Motor neuron (in vitro differentiated cells): ENCODE measurements around the gene TGM4. TPM values are rescaled to one million over a fixed set of nuclear protein-coding genes. Genes with fewer than 3 reads are reported as not detected.

Experiments used
- ATAC-seq, 8 experiments: fragments of 200-7000 bp; cut with Tn5 transposase; replicated peaks in 6 of 8; 2 replicates each; pipeline ENCODE4 v1.8.0; 2021; ENCODE audit warnings: mild to moderate bottlenecking in 8 of 8, moderate library complexity in 8 of 8
- H3K27ac ChIP-seq, 2 donors: fragments of 250-450 bp; sonication (Bioruptor Pico); 2 replicates each; pipeline ENCODE4 v1.9.0; 2021; ENCODE audit warnings: antibody characterized with exemption in 2 of 2, mild to moderate bottlenecking in 2 of 2, moderate library complexity in 1 of 2
- H3K4me1 ChIP-seq, 2 donors: fragments of 250-450 bp; sonication (Bioruptor Pico); replicated peaks in 1 of 2; 2 replicates each; pipeline ENCODE4 v1.6.1; 2021; ENCODE audit warnings: antibody characterized with exemption in 2 of 2, mild to moderate bottlenecking in 2 of 2, moderate library complexity in 1 of 2
- H3K4me3 ChIP-seq, 5 donors: fragments of 250-450 bp; sonication (Bioruptor Pico); 2 replicates each; pipeline ENCODE4 v1.9.0; 2021; ENCODE audit warnings: antibody characterized with exemption in 5 of 5, mild to moderate bottlenecking in 5 of 5, moderate library complexity in 4 of 5
- WGBS, 10 experiments: fragments of 450-650 bp; shearing (Covaris generic); methylation state at CpG; one replicate each; pipeline ENCODE4 v1.0.0; 2022; 5-methylcytosine and 5-hydroxymethylcytosine counted together
- in situ Hi-C, 9 experiments: fragments of 400-800 bp; cut with MboI; loops; one replicate each; pipeline ENCODE4 v1.15.0; 2021; ENCODE audit warnings: low sequenced_read_pairs in 9 of 9, low pct_unique_long_range_greater_than_20kb in 2 of 9; ENCODE audit not compliant: unreplicated experiment in 9 of 9
- total RNA-seq, 8 experiments: library from RNA; unstranded; fragments of 300-600 nt; gene quantifications; 2 replicates each; pipeline versions ENCODE4 v1.2.3 to v1.2.4, GENCODE V29; 2022

The TGM4 gene
- total RNA-seq, 8 experiments from 2014 or later, result 0.14 to 2.1 (median 0.37) TPM

- in situ Hi-C loops, result no loop called here
- ATAC-seq, result no peak
Measured at GRCh38 chr3:44887101-44887500, 12.7 kb downstream of the TGM4 start.

GRCh38 chr3:44890258-44890657 is 15.8 kb downstream of the TGM4 start:
- in situ Hi-C loops, result no loop called here
- 20 to 100% (median 100%) methylated on average over 1 of the region's 3 CpGs; no CpG with 5 or more reads in 7 of the 10 experiments for WGBS, 10 experiments
- Histone ChIP-seq H3K4me3 (no peak overlapping the region), H3K4me1 (no peaks in the 10 kb centered on the region), H3K27ac (no peak overlapping the region)
- peak in 1 of 8 experiments; percentile 56 for ATAC-seq

More at GRCh38 chr3:44887101-44887500, 12.7 kb downstream of the TGM4 start:
- WGBS, 10 experiments, result 59 to 89% (median 69%) methylated on average over 1 to 4 of the region's 7 CpGs; no CpG with 5 or more reads in 5 of the 10 experiments
- Histone ChIP-seq H3K4me3 (no peak overlapping the region), H3K4me1 (no peaks in the 10 kb centered on the region), H3K27ac (no peak overlapping the region)

- Histone ChIP-seq H3K4me3 (no peak overlapping the region), H3K4me1 (no peaks in the 10 kb centered on the region), H3K27ac (no peak overlapping the region)
- in situ Hi-C loops, result no loop called here
- no peak for ATAC-seq
- 49 to 100% (median 71%) methylated on average over 1 to 3 of the region's 3 CpGs; no CpG with 5 or more reads in 3 of the 10 experiments for WGBS, 10 experiments
Measured at GRCh38 chr3:44890852-44891251, 16.4 kb downstream of the TGM4 start.

GRCh38 chr3:44892689-44893088 is 18.3 kb downstream of the TGM4 start:
- Histone ChIP-seq H3K4me1 (no peaks in the 10 kb centered on the region), H3K4me3 (no peak overlapping the region), H3K27ac (no peak overlapping the region)
- ATAC-seq, result no peak
- 78 to 100% (median 86%) methylated on average over 1 to 3 of the region's 3 CpGs for WGBS, 10 experiments
- in situ Hi-C loops, result no loop called here

GRCh38 chr3:44893097-44893496 is 18.7 kb downstream of the TGM4 start:
- Histone ChIP-seq H3K4me1 (no peaks in the 10 kb centered on the region), H3K4me3 (no peak overlapping the region), H3K27ac (no peak overlapping the region)
- ATAC-seq, result peak in 1 of 8 experiments; percentile 25
- in situ Hi-C loops, result no loop called here
- 11 to 90% (median 78%) methylated on average over 2 of the region's 2 CpGs; no CpG with 5 or more reads in 4 of the 10 experiments for WGBS, 10 experiments

GRCh38 chr3:44894485-44894884 is 20.1 kb downstream of the TGM4 start:
- Histone ChIP-seq H3K4me3 (no peak overlapping the region), H3K27ac (no peak overlapping the region), H3K4me1 (peaks cover under 1 to 3% of the 10 kb centered on the region in 2 donors)
- no peak for ATAC-seq
- in situ Hi-C loops, result no loop called here
- 0 to 64% (median 35%) methylated on average over 1 to 3 of the region's 5 CpGs; no CpG with 5 or more reads in 6 of the 10 experiments for WGBS, 10 experiments

- no peak overlapping the region for H3K27ac ChIP-seq
- 54 to 100% (median 83%) methylated on average over 1 to 2 of the region's 2 CpGs; no CpG with 5 or more reads in 4 of the 10 experiments for WGBS, 10 experiments
- peaks cover 8 to 14% of the 10 kb centered on the region in 2 donors for H3K4me1 ChIP-seq
- in situ Hi-C loops, result no loop called here
- no peak for ATAC-seq
- H3K4me3 ChIP-seq, result no peak overlapping the region
Measured at GRCh38 chr3:44896440-44896839, 22.0 kb downstream of the TGM4 start.

- peaks cover 8 to 14% of the 10 kb centered on the region in 2 donors for H3K4me1 ChIP-seq
- H3K27ac ChIP-seq, result peak overlapping the region in 1 of 2 donors; percentile 17
- WGBS, 10 experiments, result 10 to 68% (median 45%) methylated on average over 2 to 8 of the region's 13 CpGs; no CpG with 5 or more reads in 3 of the 10 experiments
- in situ Hi-C loops, result loop anchor here in 2 of 9 experiments (25.0 kb wide), 1 partner anchor 363 kb away; no protein-coding TSS in a partner anchor
- ATAC-seq, result peak in 5 of 8 experiments; percentile 64 to 86 (median 79)
- H3K4me3 ChIP-seq, result no peak overlapping the region
Measured at GRCh38 chr3:44899683-44900367, 25.4 kb downstream of the TGM4 start.

GRCh38 chr3:44902628-44903027 is 28.2 kb downstream of the TGM4 start:
- 10 to 93% (median 69%) methylated on average over 1 to 4 of the region's 4 CpGs; no CpG with 5 or more reads in 1 of the 10 experiments for WGBS, 10 experiments
- in situ Hi-C loops, result loop anchor here in 2 of 9 experiments (25.0 kb wide), 1 partner anchor 365 kb away; no protein-coding TSS in a partner anchor
- peaks cover 16 to 17% of the 10 kb centered on the region in 2 donors for H3K4me1 ChIP-seq
- no peak overlapping the region for H3K4me3 ChIP-seq
- ATAC-seq, result no peak
- no peak overlapping the region for H3K27ac ChIP-seq

- 0 to 86% (median 0%) methylated on average over 1 to 2 of the region's 2 CpGs; no CpG with 5 or more reads in 5 of the 10 experiments for WGBS, 10 experiments
- in situ Hi-C loops, result loop anchor here in 2 of 9 experiments (25.0 kb wide), 1 partner anchor 366 kb away; no protein-coding TSS in a partner anchor
- no peak for ATAC-seq
- no peak overlapping the region for H3K4me3 ChIP-seq
- peaks cover 22 to 23% of the 10 kb centered on the region in 2 donors for H3K4me1 ChIP-seq
- H3K27ac ChIP-seq, result no peak overlapping the region
Measured at GRCh38 chr3:44903314-44903713, 28.9 kb downstream of the TGM4 start.

- 53 to 100% (median 90%) methylated on average over 1 to 14 of the region's 15 CpGs; no CpG with 5 or more reads in 3 of the 10 experiments for WGBS, 10 experiments
- H3K27ac ChIP-seq, result no peak overlapping the region
- no peak for ATAC-seq
- no peak overlapping the region for H3K4me3 ChIP-seq
- in situ Hi-C loops, result loop anchor here in 2 of 9 experiments (25.0 kb wide), 1 partner anchor 366 kb away; no protein-coding TSS in a partner anchor
- H3K4me1 ChIP-seq, result peaks cover 22 to 23% of the 10 kb centered on the region in 2 donors
Measured at GRCh38 chr3:44903751-44904150, 29.3 kb downstream of the TGM4 start.

- in situ Hi-C loops, result loop anchor here in 2 of 9 experiments (25.0 kb wide), 1 partner anchor 368 kb away; no protein-coding TSS in a partner anchor
- H3K27ac ChIP-seq, result no peak overlapping the region
- no peak overlapping the region for H3K4me3 ChIP-seq
- H3K4me1 ChIP-seq, result peaks cover 8 to 15% of the 10 kb centered on the region in 2 donors
- peak in 6 of 8 experiments; percentile 22 to 85 (median 71) for ATAC-seq
- WGBS, 10 experiments, result 60 to 80% methylated on average over 1 of the region's 3 CpGs; no CpG with 5 or more reads in 8 of the 10 experiments
Measured at GRCh38 chr3:44905446-44906157, 31.2 kb downstream of the TGM4 start.

GRCh38 chr3:44906997-44907396 is 32.6 kb downstream of the TGM4 start:
- Histone ChIP-seq H3K4me1 (peaks cover 8 to 15% of the 10 kb centered on the region in 2 donors), H3K27ac (no peak overlapping the region), H3K4me3 (no peak overlapping the region)
- ATAC-seq, result no peak
- WGBS, 10 experiments, result 40 to 90% (median 76%) methylated on average over 1 to 4 of the region's 4 CpGs; no CpG with 5 or more reads in 4 of the 10 experiments
- in situ Hi-C loops, result loop anchor here in 2 of 9 experiments (25.0 kb wide), 1 partner anchor 370 kb away; no protein-coding TSS in a partner anchor
